Esophagus squamous epithelium (tissue), 4 donors: Measurements from ENCODE around the gene CNTN2.

Experiments used
- CTCF ChIP-seq, 6 experiments: fragments of 450-650 bp in 4 of 6; fragments of 200-600 bp in 2 of 6; sonication (generic) in 2 of 6; IDR thresholded peaks; one replicate each; pipeline ENCODE4 v1.5.1; 2016 to 2019; ENCODE audit warnings: antibody characterized with exemption in 6 of 6, mild to moderate bottlenecking in 4 of 6, moderate library complexity in 4 of 6
- POLR2A ChIP-seq, 4 donors: fragments of 450-650 bp; IDR thresholded peaks; one replicate each; pipeline ENCODE4 v1.6.1; 2017; ENCODE audit warnings: antibody characterized with exemption in 4 of 4, mild to moderate bottlenecking in 4 of 4, moderate library complexity in 3 of 4

DNA sequence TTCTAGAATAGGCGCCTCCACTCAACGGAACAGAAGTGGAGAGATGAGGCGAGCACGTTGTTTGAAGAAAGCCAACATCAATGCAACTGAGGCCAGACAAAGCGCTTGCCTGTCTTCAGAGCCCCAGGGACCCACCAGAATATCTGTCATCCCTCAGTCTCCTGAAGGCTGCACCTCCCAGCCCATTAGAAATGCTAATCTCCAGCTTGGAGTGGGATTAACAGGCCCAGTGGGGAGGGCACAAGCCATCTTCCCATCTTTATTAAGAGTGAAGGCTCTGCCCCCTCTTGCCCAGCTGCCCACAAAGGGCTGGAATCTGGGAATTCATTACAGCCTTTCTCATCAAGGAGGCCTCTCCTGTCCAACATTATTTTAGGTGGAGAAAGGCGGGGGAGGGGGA is 16.8 kb upstream of the CNTN2 start:
- TF ChIP-seq CTCF (IDR thresholded peaks at IDR 0.05) (no peak), POLR2A (IDR thresholded peaks at IDR 0.05) (no peak)
